GM12892 (cell line): ENCODE measurements around the gene CCDC112.

ENCODE experiments used
- DNase-seq: peaks from one replicate; pipeline ENCODE4 v3.0.0; 2011; ENCODE audit not compliant: insufficient read length
- FAIRE-seq: peaks from 2 replicates; lab custom pipeline; 2011; peaks lifted over from hg19 to GRCh38; lab: Jason Lieb, UNC
- POLR2A ChIP-seq: IDR thresholded peaks from 2 replicates; pipeline ENCODE4 v1.6.1; 2011; ENCODE audit warnings: low read depth, low read length, control low read depth
- POLR2AphosphoS5 ChIP-seq: IDR thresholded peaks from 2 replicates; pipeline ENCODE4 v1.6.1; 2011; ENCODE audit warnings: low read depth, low read length, control low read depth
- TAF1 ChIP-seq: IDR thresholded peaks from 2 replicates; pipeline ENCODE4 v1.6.1; 2011; ENCODE audit warnings: low read depth, mild to moderate bottlenecking, control low read depth, low read length, borderline replicate concordance

The CCDC112 gene

GRCh38 chr5:115246361-115246991 is 50.0 kb downstream of the CCDC112 start:
- FAIRE-seq = peak; percentile 54
- no peak for TF ChIP-seq POLR2A
- TF ChIP-seq POLR2AphosphoS5 = no peak
- no peak for TF ChIP-seq TAF1
- DNase-seq = no peak

GRCh38 chr5:115243412-115243811 is 53.0 kb downstream of the CCDC112 start:
- FAIRE-seq (peak; percentile 72), DNase-seq (no peak)
- TF ChIP-seq POLR2A (no peak), POLR2AphosphoS5 (no peak), TAF1 (no peak)

GRCh38 chr5:115241881-115242642 is 54.4 kb downstream of the CCDC112 start:
- TF ChIP-seq TAF1 (no peak), POLR2A (no peak), POLR2AphosphoS5 (no peak)
- FAIRE-seq (peak; percentile 17), DNase-seq (no peak)

GRCh38 chr5:115237066-115237465 is 59.4 kb downstream of the CCDC112 start:
- no peak for DNase-seq
- no peak for FAIRE-seq
- TF ChIP-seq POLR2AphosphoS5 (no peak), TAF1 (no peak), POLR2A (no peak)

- no peak for DNase-seq
- FAIRE-seq = no peak
- TF ChIP-seq TAF1 (no peak), POLR2AphosphoS5 (no peak), POLR2A (no peak)
These were observed 59.9 kb downstream of the CCDC112 start for GRCh38 chr5:115236599-115236998.

- TF ChIP-seq TAF1 (no peak), POLR2A (no peak), POLR2AphosphoS5 (no peak)
- FAIRE-seq = peak; percentile 40
- DNase-seq = no peak
These were observed 64.9 kb downstream of the CCDC112 start for GRCh38 chr5:115231598-115231997.

GRCh38 chr5:115229606-115230005 is 66.8 kb downstream of the CCDC112 start:
- FAIRE-seq = no peak
- TF ChIP-seq POLR2AphosphoS5 = no peak
- no peak for TF ChIP-seq POLR2A
- no peak for TF ChIP-seq TAF1
- no peak for DNase-seq

GRCh38 chr5:115227281-115227680 is 69.2 kb downstream of the CCDC112 start:
- DNase-seq = no peak
- TF ChIP-seq POLR2A = no peak
- no peak for TF ChIP-seq POLR2AphosphoS5
- no peak for TF ChIP-seq TAF1
- FAIRE-seq = no peak
